Measurements from ENCODE around the gene EPHA2. TPM values are rescaled to one million over a fixed set of nuclear protein-coding genes. Genes with fewer than 3 reads are reported as not detected.

EPHA2 gene
- total RNA-seq, 1 donor from 2014 or later = 264 TPM

DNA sequence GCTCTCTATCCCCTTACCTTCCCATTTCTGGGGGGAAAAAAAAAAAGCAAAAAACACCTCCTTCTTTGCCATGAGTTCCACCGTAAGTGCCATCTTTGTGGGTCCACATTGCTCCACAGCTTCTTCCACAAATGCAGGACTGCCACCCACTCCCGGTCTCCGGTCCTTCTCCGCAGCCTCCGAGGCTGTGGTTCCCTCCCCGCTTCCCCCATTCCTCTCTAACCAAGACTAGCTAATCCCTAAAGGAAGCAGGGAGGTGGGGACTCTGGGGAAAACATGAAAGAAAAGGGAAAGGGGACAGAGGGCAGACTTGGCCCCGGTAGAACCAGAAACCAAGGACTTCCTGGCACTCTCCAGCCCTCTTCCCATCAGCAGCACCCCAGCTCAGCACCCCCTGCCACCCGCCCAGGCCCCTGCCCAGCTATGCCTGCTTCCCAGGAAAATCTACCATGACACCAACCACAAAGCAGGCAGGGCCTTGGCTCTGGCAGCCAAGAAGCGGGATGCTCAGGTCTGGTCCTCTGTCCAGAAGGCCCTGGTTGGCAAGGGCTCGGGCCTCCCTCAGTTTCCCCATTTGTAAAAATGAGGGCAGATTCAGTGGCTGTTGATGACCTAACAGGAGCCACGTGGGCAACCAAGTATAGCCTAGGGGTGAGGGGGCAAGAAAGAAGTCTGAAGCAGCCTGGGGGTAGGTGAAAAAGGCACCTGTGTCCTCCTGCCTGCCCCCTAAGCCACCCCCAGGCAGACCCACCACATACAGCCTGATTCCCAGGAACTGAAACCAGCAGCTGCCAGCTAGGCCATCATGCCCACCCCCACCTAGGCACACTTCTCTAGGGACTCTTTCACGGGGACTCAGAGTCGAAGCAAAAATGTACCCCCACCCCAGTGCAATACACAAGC is 2.5 kb downstream of the EPHA2 start:
- peaks cover 0 to 3% of the 10 kb centered on the region in 2 donors for H3K36me3 ChIP-seq
- no peaks in the 10 kb centered on the region for H3K9me3 ChIP-seq
- intact Hi-C loops (cut with DNase I) = no loop called here
- H3K4me3 ChIP-seq = peak overlapping the region; percentile 61 to 74
- H3K4me1 ChIP-seq = peaks cover 65% of the 10 kb centered on the region
- peak overlapping the region; percentile 93 for H3K27ac ChIP-seq
- DNase-seq (ENCODE audit: extremely low spot score in 2 of 2) = no peak
- no peaks in the 10 kb centered on the region for H3K27me3 ChIP-seq
- TF ChIP-seq POLR2A (IDR thresholded peaks at IDR 0.05) (no peak), POLR2AphosphoS5 (IDR thresholded peaks at IDR 0.05; ENCODE audit: insufficient read depth in 1 of 2, low read depth in 1 of 2) (no peak)
- TF ChIP-seq, protein P1, sequence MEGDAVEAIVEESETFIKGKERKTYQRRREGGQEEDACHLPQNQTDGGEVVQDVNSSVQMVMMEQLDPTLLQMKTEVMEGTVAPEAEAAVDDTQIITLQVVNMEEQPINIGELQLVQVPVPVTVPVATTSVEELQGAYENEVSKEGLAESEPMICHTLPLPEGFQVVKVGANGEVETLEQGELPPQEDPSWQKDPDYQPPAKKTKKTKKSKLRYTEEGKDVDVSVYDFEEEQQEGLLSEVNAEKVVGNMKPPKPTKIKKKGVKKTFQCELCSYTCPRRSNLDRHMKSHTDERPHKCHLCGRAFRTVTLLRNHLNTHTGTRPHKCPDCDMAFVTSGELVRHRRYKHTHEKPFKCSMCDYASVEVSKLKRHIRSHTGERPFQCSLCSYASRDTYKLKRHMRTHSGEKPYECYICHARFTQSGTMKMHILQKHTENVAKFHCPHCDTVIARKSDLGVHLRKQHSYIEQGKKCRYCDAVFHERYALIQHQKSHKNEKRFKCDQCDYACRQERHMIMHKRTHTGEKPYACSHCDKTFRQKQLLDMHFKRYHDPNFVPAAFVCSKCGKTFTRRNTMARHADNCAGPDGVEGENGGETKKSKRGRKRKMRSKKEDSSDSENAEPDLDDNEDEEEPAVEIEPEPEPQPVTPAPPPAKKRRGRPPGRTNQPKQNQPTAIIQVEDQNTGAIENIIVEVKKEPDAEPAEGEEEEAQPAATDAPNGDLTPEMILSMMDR (IDR thresholded peaks at IDR 0.05) = no peak

DNA sequence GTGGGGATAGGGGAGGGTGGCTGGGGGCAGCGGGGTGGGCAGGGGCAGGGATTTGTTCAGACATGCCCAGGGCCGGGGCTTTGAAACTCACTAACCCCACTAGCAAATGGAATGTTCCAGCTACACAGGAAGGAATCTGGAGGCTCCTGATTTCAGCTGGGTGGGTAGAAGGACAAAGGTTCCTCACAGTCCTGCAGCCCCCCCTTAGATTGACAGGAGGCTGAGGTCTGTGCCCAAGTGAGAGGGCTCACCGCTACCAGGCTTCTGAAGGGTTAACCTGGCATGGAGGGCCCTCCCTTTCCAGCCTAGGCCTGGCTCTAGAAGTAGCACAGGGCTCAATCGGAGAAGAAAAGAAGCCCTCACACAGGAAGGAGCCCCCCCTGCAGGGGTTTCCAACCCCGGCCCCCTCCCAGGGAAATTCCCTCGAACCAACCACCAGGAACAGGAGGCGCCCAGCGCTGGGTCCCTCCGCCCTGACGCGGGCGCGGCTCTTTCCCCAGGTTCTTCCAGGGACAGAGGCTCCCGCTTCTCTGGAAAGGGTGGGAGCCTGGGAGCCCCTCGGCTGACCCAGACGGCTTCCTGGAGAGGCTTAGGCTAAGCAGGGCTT is 3.3 kb downstream of the EPHA2 start:
- peaks cover 0 to 11% of the 10 kb centered on the region in 2 donors for H3K36me3 ChIP-seq
- intact Hi-C loops (cut with DNase I) = no loop called here
- TF ChIP-seq POLR2A (IDR thresholded peaks at IDR 0.05) = no peak
- TF ChIP-seq POLR2AphosphoS5 (IDR thresholded peaks at IDR 0.05; ENCODE audit: insufficient read depth in 1 of 2, low read depth in 1 of 2) = no peak
- TF ChIP-seq, protein P1 (IDR thresholded peaks at IDR 0.05) = no peak

DNA sequence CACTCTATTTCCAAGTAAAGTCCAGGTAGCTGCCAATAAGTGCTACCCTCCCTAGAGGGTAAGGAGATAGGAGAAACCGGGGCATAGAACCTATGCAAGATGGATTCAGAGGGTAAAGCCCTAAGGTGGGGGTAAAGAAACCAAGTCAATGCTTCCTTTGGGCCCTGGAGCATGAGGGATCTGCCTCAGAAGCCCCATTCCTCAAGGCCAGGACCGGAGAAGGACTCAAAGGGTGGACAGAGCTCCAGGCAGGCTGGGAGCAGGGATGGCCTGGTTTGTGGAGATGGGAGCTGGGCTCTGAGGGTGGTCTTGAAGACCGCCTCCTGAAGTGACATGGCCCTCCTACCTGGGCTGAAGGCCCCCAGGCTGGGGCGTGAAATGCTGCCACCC is 3.9 kb downstream of the EPHA2 start:
- Histone ChIP-seq H3K9me3 (no peaks in the 10 kb centered on the region), H3K27me3 (no peaks in the 10 kb centered on the region), H3K27ac (peak overlapping the region; percentile 93), H3K36me3 (peaks cover 0 to 12% of the 10 kb centered on the region in 2 donors), H3K4me3 (peak overlapping the region; percentile 61 to 74), H3K4me1 (peaks cover 66% of the 10 kb centered on the region)
- TF ChIP-seq POLR2A (IDR thresholded peaks at IDR 0.05) (no peak), POLR2AphosphoS5 (IDR thresholded peaks at IDR 0.05; ENCODE audit: insufficient read depth in 1 of 2, low read depth in 1 of 2) (no peak)
- TF ChIP-seq, protein P1 (IDR thresholded peaks at IDR 0.05) = no peak
- no peak for DNase-seq (ENCODE audit: extremely low spot score in 2 of 2)
- intact Hi-C loops (cut with DNase I) = no loop called here

More for the DNA sequence above, 3.3 kb downstream of the EPHA2 start:
- H3K4me3 ChIP-seq = peak overlapping the region; percentile 61 to 74
- H3K9me3 ChIP-seq = no peaks in the 10 kb centered on the region
- DNase-seq (ENCODE audit: extremely low spot score in 2 of 2) = no peak
- H3K4me1 ChIP-seq = peaks cover 66% of the 10 kb centered on the region
- H3K27ac ChIP-seq = peak overlapping the region; percentile 93
- H3K27me3 ChIP-seq = no peaks in the 10 kb centered on the region

- Histone ChIP-seq H3K36me3 (peaks cover 0 to 12% of the 10 kb centered on the region in 2 donors), H3K9me3 (no peaks in the 10 kb centered on the region), H3K4me3 (peak overlapping the region; percentile 15 to 74), H3K27me3 (no peaks in the 10 kb centered on the region), H3K27ac (peak overlapping the region; percentile 93), H3K4me1 (peaks cover 66% of the 10 kb centered on the region)
- no peak for DNase-seq (ENCODE audit: extremely low spot score in 2 of 2)
- TF ChIP-seq POLR2AphosphoS5 (IDR thresholded peaks at IDR 0.05; ENCODE audit: insufficient read depth in 1 of 2, low read depth in 1 of 2) = no peak
- TF ChIP-seq POLR2A (IDR thresholded peaks at IDR 0.05) = no peak
- TF ChIP-seq, protein P1 (IDR thresholded peaks at IDR 0.05) = no peak
- intact Hi-C loops (cut with DNase I) = no loop called here
These were observed 4.5 kb downstream of the EPHA2 start for GRCh38 chr1:16151196-16151994.
